GM10266 (cell line): ENCODE data around the gene SRP72.

Experiments
- DNase-seq: peaks from one replicate; pipeline ENCODE4 v3.0.0; 2012; ENCODE audit errors: extremely low spot score
- CTCF ChIP-seq: IDR thresholded peaks from 2 replicates; pipeline ENCODE4 v1.5.1; 2012; ENCODE audit warnings: mild to moderate bottlenecking, low read depth; ENCODE audit not compliant: control insufficient read depth, insufficient read depth; ENCODE audit errors: missing control alignments

The SRP72 gene

GRCh38 chr4:56433280-56433679, 34.1 kb upstream of the SRP72 start:
- no peak for TF ChIP-seq CTCF
- DNase-seq: no peak

- TF ChIP-seq CTCF: no peak
- DNase-seq: peak; percentile 47
Measured at GRCh38 chr4:56434599-56435139, 32.7 kb upstream of the SRP72 start.

- no peak for TF ChIP-seq CTCF
- peak; percentile 94 for DNase-seq
Measured at GRCh38 chr4:56435140-56435926, 32.1 kb upstream of the SRP72 start, which contains the start of gene PPAT. PPAT (minus strand) TSS chr4:56435615; CDS start chr4:56435477, 138 bp downstream.

- no peak for DNase-seq
- no peak for TF ChIP-seq CTCF
Measured at GRCh38 chr4:56438766-56439165, 28.7 kb upstream of the SRP72 start.

- no peak for TF ChIP-seq CTCF
- no peak for DNase-seq
Measured at GRCh38 chr4:56440983-56441382, 26.4 kb upstream of the SRP72 start.

GRCh38 chr4:56444719-56445118, 22.7 kb upstream of the SRP72 start:
- DNase-seq: no peak
- no peak for TF ChIP-seq CTCF

- no peak for TF ChIP-seq CTCF
- DNase-seq: no peak
Measured at GRCh38 chr4:56445699-56446098, 21.7 kb upstream of the SRP72 start.
